MM.1S (cell line): Measurements from ENCODE around the gene UGT1A7.

ENCODE experiments used
- DNase-seq: peaks from one replicate; pipeline ENCODE4 v3.0.0-alpha.2; 2015
- H2AFZ ChIP-seq: fragments of 300-600 bp; sonication (generic); 2 replicates; pipeline ENCODE4 v1.6.0; 2016; ENCODE audit warnings: antibody characterized with exemption, low read length
- H3F3A ChIP-seq: fragments of 300-600 bp; sonication (generic); 2 replicates; pipeline ENCODE4 v1.6.1; 2016; ENCODE audit warnings: mild to moderate bottlenecking, antibody characterized with exemption, low read length, moderate library complexity, mixed read lengths; ENCODE audit not compliant: insufficient read depth
- H3K27ac ChIP-seq: fragments of 300-600 bp; sonication (generic); 2 replicates; pipeline ENCODE4 v1.5.1; 2016; ENCODE audit warnings: mild to moderate bottlenecking, low read length
- H3K27me3 ChIP-seq: fragments of 300-600 bp; sonication (generic); replicated peaks from 2 replicates; pipeline ENCODE4 v1.6.0; 2016; ENCODE audit warnings: low read length; ENCODE audit not compliant: insufficient read depth
- H3K36me3 ChIP-seq: fragments of 300-600 bp; sonication (generic); replicated peaks from 2 replicates; pipeline ENCODE4 v1.6.1; 2016; ENCODE audit warnings: mild to moderate bottlenecking, low read length, mixed read lengths; ENCODE audit not compliant: insufficient read depth
- H3K4me1 ChIP-seq: fragments of 300-600 bp; sonication (generic); 2 replicates; pipeline ENCODE4 v1.6.1; 2016; ENCODE audit warnings: low read length, mixed read lengths
- H3K4me2 ChIP-seq: fragments of 300-600 bp; sonication (generic); 2 replicates; pipeline ENCODE4 v1.6.0; 2016; ENCODE audit warnings: low read depth, low read length
- H3K4me3 ChIP-seq: fragments of 300-600 bp; sonication (generic); 2 replicates; pipeline ENCODE4 v1.5.1; 2016; ENCODE audit warnings: low read length, mixed read lengths
- H3K79me2 ChIP-seq: fragments of 300-600 bp; sonication (generic); 2 replicates; pipeline ENCODE4 v1.6.1; 2016; ENCODE audit warnings: mixed run types, low read length, mixed read lengths
- H3K9ac ChIP-seq: fragments of 300-600 bp; sonication (generic); 2 replicates; pipeline ENCODE4 v1.6.1; 2016; ENCODE audit warnings: low read length, mixed read lengths
- H3K9me2 ChIP-seq: fragments of 300-600 bp; sonication (generic); replicated peaks from 2 replicates; pipeline ENCODE4 v1.6.1; 2016; ENCODE audit warnings: mild to moderate bottlenecking, low read length, mixed read lengths; ENCODE audit not compliant: insufficient read depth
- H3K9me3 ChIP-seq: fragments of 300-600 bp; sonication (generic); replicated peaks from 2 replicates; pipeline ENCODE4 v1.6.1; 2016; ENCODE audit warnings: mild to moderate bottlenecking, low read length, mixed read lengths; ENCODE audit not compliant: insufficient read depth
- H4K20me1 ChIP-seq: fragments of 300-600 bp; sonication (generic); 2 replicates; pipeline ENCODE4 v1.6.1; 2016; ENCODE audit warnings: mild to moderate bottlenecking, low read length, moderate library complexity, mixed read lengths; ENCODE audit not compliant: insufficient read depth
- CTCF ChIP-seq: fragments of 300-600 bp; sonication (generic); IDR thresholded peaks from 2 replicates; pipeline ENCODE4 v1.5.1; 2016; ENCODE audit warnings: antibody characterized with exemption, low read length, mixed read lengths
- EZH2 ChIP-seq: fragments of 300-600 bp; sonication (generic); optimal IDR thresholded peaks from 2 replicates; pipeline ENCODE3; 2017; ENCODE audit warnings: low read depth, mild to moderate bottlenecking, antibody characterized with exemption, low read length, mixed read lengths
- EZH2phosphoT487 ChIP-seq: fragments of 300-600 bp; sonication (generic); IDR thresholded peaks from 2 replicates; pipeline ENCODE4 v1.6.1; 2018; ENCODE audit warnings: antibody characterized with exemption, low read length

UGT1A7 gene

GRCh38 chr2:233671290-233672161 is 10.2 kb upstream of the UGT1A7 start, which contains the start of gene UGT1A9:
TSS of gene UGT1A9 (plus strand) at chr2:233671898. CDS start at chr2:233671935, 37 bp downstream.
- Histone ChIP-seq H3F3A (no peaks in the 10 kb centered on the region), H3K4me1 (no peaks in the 10 kb centered on the region), H3K79me2 (no peaks in the 10 kb centered on the region), H3K9me2 (no peaks in the 10 kb centered on the region), H3K27me3 (no peaks in the 10 kb centered on the region), H3K27ac (no peak within 1 kb of the TSS), H2AFZ (no peak within 1 kb of the TSS), H3K4me3 (no peak within 1 kb of the TSS), H3K9me3 (no peaks in the 10 kb centered on the region), H3K9ac (no peak within 1 kb of the TSS), H3K36me3 (no peaks in the 10 kb centered on the region), H4K20me1 (no peaks in the 10 kb centered on the region), H3K4me2 (no peak within 1 kb of the TSS)
- DNase-seq: no peak
- no peak for TF ChIP-seq EZH2
- TF ChIP-seq CTCF: no peak
- no peak for TF ChIP-seq EZH2phosphoT487

GRCh38 chr2:233672886-233673285 is 8.8 kb upstream of the UGT1A7 start:
- no peaks in the 10 kb centered on the region for H3K9me3 ChIP-seq
- no peaks in the 10 kb centered on the region for H4K20me1 ChIP-seq
- H2AFZ ChIP-seq: no peak overlapping the region
- TF ChIP-seq CTCF (no peak), EZH2phosphoT487 (no peak), EZH2 (no peak)
- no peaks in the 10 kb centered on the region for H3K79me2 ChIP-seq
- no peaks in the 10 kb centered on the region for H3K9me2 ChIP-seq
- no peak overlapping the region for H3K4me2 ChIP-seq
- DNase-seq: no peak
- H3F3A ChIP-seq: no peaks in the 10 kb centered on the region
- H3K36me3 ChIP-seq: no peaks in the 10 kb centered on the region
- no peak overlapping the region for H3K4me3 ChIP-seq
- H3K27me3 ChIP-seq: no peaks in the 10 kb centered on the region
- no peak overlapping the region for H3K9ac ChIP-seq
- H3K27ac ChIP-seq: no peak overlapping the region
- H3K4me1 ChIP-seq: no peaks in the 10 kb centered on the region

- Histone ChIP-seq H3K9ac (no peak overlapping the region), H4K20me1 (no peaks in the 10 kb centered on the region), H3K9me3 (no peaks in the 10 kb centered on the region)
Observed at GRCh38 chr2:233673896-233674295, 7.8 kb upstream of the UGT1A7 start.

More at GRCh38 chr2:233673896-233674295, 7.8 kb upstream of the UGT1A7 start:
- TF ChIP-seq EZH2 (no peak), EZH2phosphoT487 (no peak), CTCF (no peak)
- H3K79me2 ChIP-seq: no peaks in the 10 kb centered on the region
- no peak overlapping the region for H3K27ac ChIP-seq
- no peak overlapping the region for H2AFZ ChIP-seq
- no peaks in the 10 kb centered on the region for H3F3A ChIP-seq
- H3K9me2 ChIP-seq: no peaks in the 10 kb centered on the region
- H3K4me1 ChIP-seq: no peaks in the 10 kb centered on the region
- H3K4me2 ChIP-seq: no peak overlapping the region
- H3K27me3 ChIP-seq: no peaks in the 10 kb centered on the region
- no peaks in the 10 kb centered on the region for H3K36me3 ChIP-seq
- DNase-seq: no peak
- no peak overlapping the region for H3K4me3 ChIP-seq
